Measurements from ENCODE around the gene ADAM19.

DNA sequence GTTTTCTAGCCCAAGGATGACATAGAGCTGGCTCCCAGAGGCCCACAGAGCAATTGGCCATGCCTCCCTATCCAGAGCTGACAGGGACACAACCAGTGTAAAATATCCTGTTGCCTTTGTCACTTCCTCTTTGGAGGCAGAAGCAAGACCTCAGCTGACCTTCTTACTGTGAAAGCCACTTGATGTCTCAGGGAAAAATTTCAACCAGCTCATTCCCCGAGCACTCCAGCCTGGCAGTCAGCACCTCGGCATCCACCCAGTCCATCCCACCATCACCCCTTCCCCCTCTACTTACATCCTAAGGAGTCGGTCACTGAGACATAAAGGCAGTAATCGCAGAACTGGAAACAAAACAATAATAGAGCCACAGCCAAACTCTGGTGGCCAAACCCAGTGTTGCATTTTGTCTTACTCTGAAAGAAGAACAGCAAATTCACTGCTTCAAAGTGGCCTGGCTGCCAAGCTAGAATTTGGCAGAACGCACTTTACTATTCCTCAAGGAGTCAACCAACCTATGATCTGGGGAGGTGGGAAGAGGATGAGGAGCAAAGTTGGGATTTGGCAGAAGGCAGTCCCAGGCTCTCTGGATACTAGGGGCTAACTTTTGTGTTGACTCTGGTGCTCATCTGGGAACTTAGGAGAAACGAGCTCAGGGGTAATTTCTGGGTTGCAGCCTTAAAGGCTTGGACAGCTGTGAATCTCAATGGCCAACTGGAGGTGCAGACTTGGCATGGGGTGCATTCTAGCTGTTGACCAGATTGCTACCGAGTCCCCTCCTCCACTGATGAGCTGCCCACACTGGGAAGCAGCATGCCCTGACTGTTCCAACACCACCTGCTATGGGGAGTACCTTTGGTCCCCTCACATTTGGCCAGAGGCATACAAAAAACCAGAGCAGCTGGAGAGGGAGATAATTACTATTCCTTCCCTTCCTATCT, 101.9 kb downstream of the ADAM19 start:
- TF ChIP-seq EZH2 (IDR thresholded peaks at IDR 0.05) (no peak), CTCF (IDR thresholded peaks at IDR 0.05) (no peak)
